ACC112 (cell line): Measurements from ENCODE around the gene KCTD20.

Source experiments
- H2AFZ ChIP-seq: fragments of 200-600 bp; sonication (generic); one replicate; pipeline ENCODE4 v1.6.0; 2017; ENCODE audit warnings: antibody characterized with exemption, low read length; ENCODE audit not compliant: unreplicated experiment
- H3K27ac ChIP-seq: fragments of 200-600 bp; sonication (generic); 2 replicates; pipeline ENCODE4 v1.5.1; 2014; ENCODE audit warnings: low read depth, mild to moderate bottlenecking, antibody characterized with exemption, low read length, moderate library complexity
- H3K27me3 ChIP-seq: fragments of 200-600 bp; sonication (generic); 2 replicates; pipeline ENCODE4 v1.6.1; 2014; ENCODE audit warnings: mild to moderate bottlenecking, antibody characterized with exemption, low read length, moderate library complexity, mixed read lengths; ENCODE audit not compliant: insufficient read depth
- H3K36me3 ChIP-seq: fragments of 200-600 bp; sonication (generic); 2 replicates; pipeline ENCODE4 v1.6.1; 2016; ENCODE audit warnings: mild to moderate bottlenecking, antibody characterized with exemption, low read length, moderate library complexity, mixed read lengths; ENCODE audit not compliant: insufficient read depth
- H3K4me1 ChIP-seq: fragments of 200-600 bp; sonication (generic); one replicate; pipeline ENCODE4 v1.6.1; 2016; ENCODE audit warnings: low read length, mixed read lengths; ENCODE audit not compliant: insufficient read depth, unreplicated experiment, control insufficient read depth
- H3K4me3 ChIP-seq: fragments of 200-600 bp; sonication (generic); 2 replicates; pipeline ENCODE4 v1.5.1; 2014; ENCODE audit warnings: mild to moderate bottlenecking, low read depth, low read length
- H3K79me2 ChIP-seq: fragments of 200-600 bp; sonication (generic); one replicate; pipeline ENCODE4 v1.6.0; 2016; ENCODE audit warnings: low read length; ENCODE audit not compliant: control insufficient read depth, unreplicated experiment, insufficient read depth

KCTD20 gene

DNA sequence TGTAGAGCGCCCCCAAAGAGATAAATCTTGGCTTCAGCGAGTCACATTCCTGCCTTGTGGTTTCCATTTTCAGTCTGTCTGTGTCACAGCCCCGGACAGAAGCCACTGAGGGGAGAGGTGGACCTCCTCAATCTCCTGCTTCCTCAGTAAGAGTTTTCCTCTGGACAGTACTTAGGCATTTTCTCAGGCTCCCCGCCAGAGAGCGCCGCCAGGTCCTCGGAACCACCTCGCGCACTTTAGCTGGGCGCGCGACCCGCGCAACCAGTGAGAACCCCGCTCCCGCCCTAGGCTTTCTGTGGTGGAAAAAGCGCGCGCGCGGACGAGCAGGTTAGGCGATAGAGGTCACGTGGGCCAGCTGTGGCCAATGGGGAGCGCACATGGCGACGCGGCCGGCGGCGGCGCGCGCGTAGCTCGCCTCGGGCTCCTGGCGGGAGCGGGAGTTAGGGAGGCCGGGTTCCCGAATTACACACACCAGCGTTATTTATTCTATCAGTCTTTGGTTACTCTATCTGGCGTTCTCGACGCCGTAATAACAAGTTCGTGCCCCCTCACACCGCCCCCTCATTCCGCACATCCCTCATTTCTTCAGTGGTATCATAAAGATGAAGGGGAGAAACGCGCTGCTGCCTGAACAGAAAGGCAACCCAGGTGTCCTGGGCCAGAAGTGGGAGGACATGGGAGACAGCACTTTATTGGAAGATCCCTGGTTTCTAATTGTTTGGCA is 19.5 kb upstream of the KCTD20 start:
- Histone ChIP-seq H3K27ac (peak overlapping the region; percentile 69), H3K27me3 (no peaks in the 10 kb centered on the region), H3K4me3 (peak overlapping the region; percentile 88), H3K4me1 (peaks cover 8% of the 10 kb centered on the region), H3K36me3 (no peaks in the 10 kb centered on the region), H3K79me2 (no peaks in the 10 kb centered on the region), H2AFZ (peak overlapping the region; percentile 100)

DNA sequence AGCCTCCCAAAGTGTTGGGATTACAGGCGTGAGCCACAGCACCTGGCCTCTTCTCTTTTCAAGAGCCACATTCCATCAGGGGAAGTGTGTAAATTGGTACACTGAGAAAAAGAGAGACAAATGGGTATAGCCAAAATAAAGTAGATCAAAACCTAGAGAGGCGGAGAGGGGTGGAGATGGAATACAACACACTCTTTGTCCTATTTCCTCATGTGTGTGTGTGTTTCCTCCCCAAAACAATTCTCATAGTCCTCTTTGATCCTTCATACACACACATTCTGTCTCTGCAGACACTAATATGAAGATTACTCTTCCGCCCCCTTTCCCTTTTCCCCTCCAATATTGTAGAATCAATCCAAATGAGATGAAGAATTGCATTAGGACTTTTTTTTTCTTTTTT is 16.2 kb upstream of the KCTD20 start:
- H3K27ac ChIP-seq = no peak overlapping the region
- no peaks in the 10 kb centered on the region for H3K36me3 ChIP-seq
- no peaks in the 10 kb centered on the region for H3K79me2 ChIP-seq
- H3K27me3 ChIP-seq = no peaks in the 10 kb centered on the region
- H3K4me1 ChIP-seq = peaks cover 9% of the 10 kb centered on the region
- no peak overlapping the region for H3K4me3 ChIP-seq
- H2AFZ ChIP-seq = no peak overlapping the region

DNA sequence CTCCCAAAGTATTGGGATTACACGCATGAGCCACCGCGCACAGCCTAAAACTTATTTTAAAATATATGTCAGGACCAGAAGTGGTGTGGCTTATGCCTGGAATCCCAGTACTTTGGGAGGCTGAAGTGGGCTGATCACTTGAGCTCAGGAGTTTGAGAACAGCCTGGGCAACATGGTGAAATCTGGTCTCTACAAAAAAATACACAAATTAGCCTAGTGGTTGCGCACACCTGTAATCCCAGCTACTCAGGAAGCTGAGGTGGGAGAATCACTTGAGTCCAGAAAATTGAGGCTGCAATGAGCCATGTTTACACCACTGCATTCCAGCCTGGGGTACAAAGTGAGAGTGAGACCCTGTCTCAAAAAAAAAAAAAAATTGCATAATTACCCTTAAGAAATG is 13.9 kb upstream of the KCTD20 start:
- Histone ChIP-seq H3K79me2 (no peaks in the 10 kb centered on the region), H3K4me3 (no peak overlapping the region), H3K27me3 (no peaks in the 10 kb centered on the region), H3K4me1 (peaks cover 13% of the 10 kb centered on the region), H3K27ac (no peak overlapping the region), H3K36me3 (no peaks in the 10 kb centered on the region), H2AFZ (no peak overlapping the region)

DNA sequence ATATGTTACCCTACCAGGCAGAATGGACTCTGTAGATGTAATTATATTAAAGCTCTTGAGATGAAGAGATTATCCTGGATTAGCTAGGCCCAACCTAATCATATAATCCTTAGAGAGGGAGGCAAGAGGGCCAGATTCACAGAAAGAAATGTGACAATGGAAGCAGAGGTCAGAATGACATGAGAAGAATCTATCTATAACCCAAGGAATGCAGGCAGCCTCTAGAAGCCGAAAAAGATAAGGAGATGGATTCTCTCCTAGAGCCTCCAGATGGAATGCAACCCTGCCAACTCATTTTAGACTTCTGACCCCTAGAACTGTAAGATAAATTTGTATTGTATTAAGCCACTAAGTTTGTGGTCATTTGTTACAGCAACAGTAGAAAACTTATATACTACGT is 12.4 kb upstream of the KCTD20 start:
- no peaks in the 10 kb centered on the region for H3K79me2 ChIP-seq
- peak overlapping the region; percentile 64 for H2AFZ ChIP-seq
- H3K36me3 ChIP-seq = no peaks in the 10 kb centered on the region
- no peaks in the 10 kb centered on the region for H3K27me3 ChIP-seq
- H3K4me3 ChIP-seq = no peak overlapping the region
- peaks cover 14% of the 10 kb centered on the region for H3K4me1 ChIP-seq
- peak overlapping the region; percentile 45 for H3K27ac ChIP-seq

DNA sequence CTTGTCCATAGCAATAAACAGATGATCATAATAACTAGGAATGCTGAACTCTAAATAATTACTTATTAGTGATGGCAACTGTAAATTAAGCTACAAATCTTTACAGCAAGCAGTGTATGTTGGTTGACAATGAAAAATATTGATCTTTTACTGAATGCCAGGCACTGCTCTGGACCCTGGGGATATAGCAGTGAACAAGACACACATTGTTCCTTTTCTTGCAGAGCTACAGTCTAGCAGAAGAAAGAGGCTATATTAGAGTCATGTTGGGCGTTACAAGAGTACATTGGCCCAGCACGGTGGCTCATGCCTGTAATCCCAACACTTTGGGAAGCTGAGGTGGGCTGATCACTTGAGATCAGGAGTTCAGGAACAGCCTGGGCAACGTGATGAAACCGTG is 11.6 kb upstream of the KCTD20 start:
- Histone ChIP-seq H3K79me2 (no peaks in the 10 kb centered on the region), H3K27ac (no peak overlapping the region), H3K27me3 (no peaks in the 10 kb centered on the region), H3K36me3 (no peaks in the 10 kb centered on the region), H3K4me1 (peaks cover 21% of the 10 kb centered on the region), H2AFZ (no peak overlapping the region), H3K4me3 (no peak overlapping the region)

DNA sequence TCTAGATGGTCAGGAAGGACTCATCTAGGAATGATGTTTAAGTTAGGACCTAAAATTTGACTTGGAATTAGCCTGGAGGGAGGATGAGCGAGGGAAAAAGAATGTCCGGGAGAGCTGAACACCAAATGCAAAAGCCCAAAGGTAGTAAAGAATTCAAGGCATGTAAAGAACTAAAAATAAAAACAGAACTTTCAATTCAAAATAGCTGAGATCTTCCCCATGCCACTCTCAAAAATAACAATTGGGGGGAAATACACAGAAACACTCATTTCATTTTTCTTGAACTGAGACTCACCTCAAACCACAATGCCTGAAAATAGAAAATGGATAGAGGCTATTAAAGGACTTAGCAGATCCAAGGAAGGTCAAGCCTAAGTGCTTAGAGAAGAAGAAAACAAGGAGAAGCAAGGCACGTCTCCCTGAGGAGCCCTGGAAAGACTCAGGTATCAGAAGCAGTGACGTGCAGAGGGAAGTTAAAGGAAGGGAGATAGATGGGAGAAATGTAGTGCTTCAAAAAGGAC is 10.6 kb upstream of the KCTD20 start:
- Histone ChIP-seq H3K79me2 (no peaks in the 10 kb centered on the region), H3K4me1 (peaks cover 29% of the 10 kb centered on the region), H3K27me3 (no peaks in the 10 kb centered on the region), H3K27ac (peak overlapping the region; percentile 73), H2AFZ (peak overlapping the region; percentile 20), H3K4me3 (no peak overlapping the region), H3K36me3 (no peaks in the 10 kb centered on the region)

DNA sequence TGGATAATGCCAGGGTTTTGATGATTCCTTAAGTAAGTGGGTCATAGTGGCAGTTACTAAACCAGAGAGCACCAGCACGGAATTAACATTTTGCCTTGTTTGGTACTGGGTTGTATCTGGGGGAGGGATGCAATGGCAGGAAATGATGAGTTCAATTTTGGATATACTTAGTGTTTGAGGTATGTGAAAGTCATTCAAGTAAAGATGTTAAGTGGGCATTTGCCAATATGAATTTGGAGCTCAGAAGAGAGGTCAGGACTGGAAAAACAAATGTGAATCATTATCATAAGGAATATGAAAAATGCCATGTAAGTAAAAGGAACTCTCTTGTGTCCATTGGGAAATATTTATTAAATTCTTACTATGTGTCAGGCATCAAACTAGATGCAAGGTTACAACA is 6.3 kb upstream of the KCTD20 start:
- no peak overlapping the region for H3K4me3 ChIP-seq
- no peaks in the 10 kb centered on the region for H3K27me3 ChIP-seq
- no peaks in the 10 kb centered on the region for H3K36me3 ChIP-seq
- H3K79me2 ChIP-seq = no peaks in the 10 kb centered on the region
- H3K27ac ChIP-seq = peak overlapping the region; percentile 89
- peaks cover 37% of the 10 kb centered on the region for H3K4me1 ChIP-seq
- peak overlapping the region; percentile 16 for H2AFZ ChIP-seq

DNA sequence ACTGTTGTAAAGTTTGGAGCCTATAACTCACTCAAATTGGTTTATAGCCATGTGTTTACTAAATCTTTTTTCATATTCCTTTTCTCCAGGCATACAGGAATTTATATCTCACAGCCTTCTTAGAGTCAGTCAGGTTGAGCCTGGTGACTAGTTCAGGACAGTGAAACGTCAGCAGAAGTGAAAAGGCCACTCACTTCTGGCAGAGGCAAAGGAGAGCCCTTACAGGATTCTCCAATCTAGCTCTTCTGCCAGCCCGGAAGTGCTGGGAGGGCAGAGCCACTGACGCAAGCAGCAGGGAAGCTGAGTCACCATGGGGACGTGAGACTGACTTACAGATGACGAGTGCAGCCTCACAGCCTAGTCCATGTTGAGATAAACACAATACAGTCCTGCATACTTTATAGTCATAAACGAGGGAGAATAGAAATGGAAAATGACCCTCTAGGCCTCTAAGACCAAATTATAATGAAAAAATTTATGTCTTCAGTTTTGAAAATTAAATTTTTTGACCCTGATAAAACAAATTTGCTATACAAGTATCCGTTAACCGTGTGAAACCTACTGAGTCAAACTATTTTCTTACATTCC is 1.4 kb upstream of the KCTD20 start:
- H3K79me2 ChIP-seq = peaks cover 35% of the 10 kb centered on the region
- no peaks in the 10 kb centered on the region for H3K36me3 ChIP-seq
- peaks cover 39% of the 10 kb centered on the region for H3K4me1 ChIP-seq
- H3K27ac ChIP-seq = peak overlapping the region; percentile 99
- no peak overlapping the region for H2AFZ ChIP-seq
- peak overlapping the region; percentile 23; the same call in 1 of the 2 replicates for H3K4me3 ChIP-seq
- H3K27me3 ChIP-seq = no peaks in the 10 kb centered on the region

DNA sequence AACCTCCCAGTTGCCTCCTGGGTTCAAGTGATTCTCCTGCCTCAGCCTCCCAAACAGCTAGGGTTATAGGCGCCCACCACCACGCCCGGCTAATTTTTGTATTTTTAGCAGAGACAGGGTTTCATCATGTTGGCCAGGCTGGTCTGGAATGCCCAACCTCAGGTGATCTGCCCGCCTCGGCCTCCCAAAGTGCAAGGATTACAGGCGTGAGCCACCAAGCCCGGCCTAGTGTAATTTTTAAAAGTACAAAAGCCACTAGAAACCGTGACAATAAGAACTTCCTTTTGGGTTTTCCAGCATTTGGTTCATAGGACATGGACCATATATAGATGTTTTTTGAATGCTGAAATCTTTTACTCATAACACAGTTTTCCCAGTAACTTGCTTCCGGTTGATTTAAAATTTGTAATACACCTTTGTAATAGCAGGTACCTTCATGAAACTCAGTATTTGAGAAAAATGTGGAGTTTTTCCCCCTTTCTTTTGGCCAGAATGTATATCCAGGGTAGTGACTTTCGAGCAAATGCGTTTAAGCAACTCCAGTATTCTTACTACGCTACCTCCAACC is 613 bp upstream of the KCTD20 start:
- Histone ChIP-seq H2AFZ (peak overlapping the region; percentile 80), H3K4me1 (peaks cover 33% of the 10 kb centered on the region), H3K27ac (peak overlapping the region; percentile 99), H3K79me2 (peaks cover 43% of the 10 kb centered on the region), H3K4me3 (peak overlapping the region; percentile 94), H3K27me3 (no peaks in the 10 kb centered on the region), H3K36me3 (peaks cover 4% of the 10 kb centered on the region; the same call in 1 of the 2 replicates)

DNA sequence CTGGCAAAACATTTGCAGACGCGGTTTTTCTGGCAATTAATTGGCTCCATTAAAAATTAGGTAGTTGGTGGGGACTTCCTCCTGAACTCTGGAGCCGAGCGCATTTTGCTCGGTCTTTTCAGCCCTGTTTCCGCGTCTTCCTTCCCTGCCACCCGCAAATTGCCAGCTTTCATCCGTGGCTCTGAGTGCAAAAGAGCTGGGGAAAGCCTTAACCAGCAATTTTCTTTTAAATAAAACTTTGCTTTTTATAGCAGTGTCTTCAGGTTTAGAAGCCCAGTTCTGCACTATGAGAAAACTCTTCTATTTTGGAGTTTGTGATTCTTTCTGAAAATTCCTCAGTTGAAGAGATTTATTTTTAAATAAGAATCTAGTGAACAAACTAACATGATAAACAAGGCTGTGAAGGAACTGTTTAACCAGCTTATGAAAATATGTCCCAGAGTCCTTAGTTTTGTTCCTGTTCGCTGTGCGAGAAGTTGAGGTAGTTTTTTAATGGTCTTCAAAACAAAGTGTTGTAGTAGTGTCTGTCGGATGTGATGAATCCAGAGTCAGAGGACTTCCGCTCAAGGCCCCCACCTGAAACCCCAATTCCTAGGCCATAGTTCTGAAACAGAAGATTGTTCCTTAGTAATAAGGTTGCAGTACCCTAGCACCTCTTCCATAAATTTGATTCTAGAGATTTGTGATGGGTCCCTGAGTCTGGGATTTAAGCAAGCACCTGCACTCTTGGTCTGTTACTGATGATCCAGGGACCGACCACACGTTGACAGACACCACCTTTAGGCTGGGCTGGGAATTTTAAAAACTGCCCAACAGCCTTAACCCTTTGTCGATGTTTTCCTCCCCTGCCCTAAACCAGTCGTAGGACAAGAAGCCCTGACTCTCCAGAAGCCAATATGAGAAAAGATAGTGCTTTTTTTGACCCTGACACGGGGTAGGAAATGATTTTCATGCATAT is 950 bp downstream of the KCTD20 start:
- H3K27me3 ChIP-seq = no peaks in the 10 kb centered on the region
- peak overlapping the region; percentile 80 for H2AFZ ChIP-seq
- peaks cover 33% of the 10 kb centered on the region for H3K4me1 ChIP-seq
- H3K4me3 ChIP-seq = peak overlapping the region; percentile 94
- peaks cover 11% of the 10 kb centered on the region for H3K36me3 ChIP-seq
- peaks cover 52% of the 10 kb centered on the region for H3K79me2 ChIP-seq
- H3K27ac ChIP-seq = peak overlapping the region; percentile 99
